ENCODE results near the gene RELA.
"Not testable (repeated sequence)": the region's sequence is repeated elsewhere in the genome, so short reads cannot be mapped to it uniquely, and the experiment has no call there.

GRCh38 chr11:65707002-65707401, 44.3 kb upstream of the RELA start:
- not testable (repeated sequence) for TF ChIP-seq POLR2A (IDR thresholded peaks at IDR 0.05; ENCODE audit: low read depth, low read length); JUN (IDR thresholded peaks at IDR 0.05; ENCODE audit: borderline replicate concordance, insufficient read depth, insufficient read length, low read depth); CTCF (IDR thresholded peaks at IDR 0.05; ENCODE audit: extremely low read depth in 1 of 2, insufficient read depth in 1 of 2, low read depth in 1 of 2, low read length in 2 of 2); FOS (IDR thresholded peaks at IDR 0.05; ENCODE audit: borderline replicate concordance, insufficient read depth, low read length)

All from endothelial cell of umbilical vein (primary cell).